ENCODE data around the gene TENM4. TPM values are rescaled to one million over a fixed set of nuclear protein-coding genes. Genes with fewer than 3 reads are reported as not detected.

The TENM4 gene
- polyA plus RNA-seq, 1 of the 3 experiments (the other 2 are of a cell fraction) = 16.7 TPM

GRCh38 chr11:79438631-79439409 lies 2.0 kb downstream of the TENM4 start:
- H3K4me3 ChIP-seq (ENCODE audit: low read depth in 2 of 2, low read length in 1 of 2) = peak overlapping the region; percentile 91 to 92
- TF ChIP-seq ELF1 (IDR thresholded peaks at IDR 0.05) (peak; percentile 60; the same call in 1 of the 2 replicates), RXRA (IDR thresholded peaks at IDR 0.05; ENCODE audit: borderline replicate concordance, low read depth) (no peak)
- H3K4me1 ChIP-seq (ENCODE audit: control insufficient read depth in 1 of 2, insufficient read depth in 2 of 2, low read depth in 1 of 2, low read length in 1 of 2) = peaks cover 9 to 22% of the 10 kb centered on the region in 2 experiments; a peak in 2 of 4 replicates
- no peaks in the 10 kb centered on the region for H3K27me3 ChIP-seq (ENCODE audit: insufficient read depth)
- no peaks in the 10 kb centered on the region for H3K9me2 ChIP-seq
- H3K4me2 ChIP-seq = peak overlapping the region; percentile 99
- DNase-seq = peak; percentile 65
- H4K20me1 ChIP-seq (ENCODE audit: insufficient read depth) = no peaks in the 10 kb centered on the region; the same call in 1 of the 2 replicates
- H3K9me3 ChIP-seq = no peaks in the 10 kb centered on the region
- H3K36me3 ChIP-seq (replicated peaks in 1 of 2; ENCODE audit: control insufficient read depth in 1 of 2, insufficient read depth in 2 of 2, low read length in 1 of 2) = no peaks in the 10 kb centered on the region
- H3K9ac ChIP-seq = peak overlapping the region; percentile 86
- peak overlapping the region; percentile 75 for H2AFZ ChIP-seq (ENCODE audit: low read depth)
- H3K27ac ChIP-seq (ENCODE audit: low read depth in 2 of 2, low read length in 1 of 2) = peak overlapping the region; percentile 1 to 91; a peak in 3 of 4 replicates
- POLR2A ChIA-PET = no interaction called here
- CTCF ChIA-PET = interaction anchor here (0.7 to 3.8 kb wide), 16 partner anchors 10 to 793 kb away, joined by 3 to 21 read pairs (median 4); no protein-coding TSS in a partner anchor
- 3% methylated on average over 24 of the region's 41 CpGs for WGBS (ENCODE audit: low lambda C conversion rate)
- peaks cover 67% of the 10 kb centered on the region for H3K79me2 ChIP-seq (ENCODE audit: insufficient read depth)
- H3F3A ChIP-seq (replicated peaks; ENCODE audit: insufficient read depth) = peaks cover 16% of the 10 kb centered on the region

DNA sequence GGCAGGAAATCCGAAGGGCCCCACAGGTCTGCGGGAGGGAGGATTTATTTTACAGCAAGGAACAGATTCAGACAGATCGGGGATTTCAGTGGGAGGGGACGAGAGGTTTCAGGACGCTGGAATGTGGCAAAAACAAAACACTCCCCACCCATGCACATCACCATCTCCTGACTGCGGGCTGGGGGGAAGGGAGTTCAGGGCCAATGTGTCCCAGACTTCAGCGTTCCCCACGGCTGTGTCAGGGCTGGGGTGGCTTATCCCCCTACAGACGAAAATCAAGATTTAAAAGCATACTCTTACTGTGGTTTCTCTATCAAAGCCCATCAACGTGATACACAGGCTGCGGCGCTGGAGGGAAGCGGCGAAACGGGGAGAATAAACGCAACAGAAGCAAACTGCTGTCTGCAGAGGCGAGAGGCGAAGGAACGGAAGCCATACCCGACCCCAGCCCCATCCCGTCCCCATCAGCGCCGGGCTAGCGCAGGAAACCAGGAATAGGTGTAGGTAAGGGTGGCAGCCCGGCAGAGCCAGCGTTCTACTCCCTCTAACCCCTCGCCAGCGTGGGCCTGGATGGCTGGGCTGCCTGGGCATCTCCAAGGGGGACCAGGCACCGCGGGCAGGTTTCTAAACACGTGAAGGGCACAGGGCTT lies 2.7 kb downstream of the TENM4 start:
- Histone ChIP-seq H3K9me2 (no peaks in the 10 kb centered on the region), H3K4me3 (ENCODE audit: low read depth in 2 of 2, low read length in 1 of 2) (peak overlapping the region; percentile 91 to 92), H3K36me3 (replicated peaks in 1 of 2; ENCODE audit: control insufficient read depth in 1 of 2, insufficient read depth in 2 of 2, low read length in 1 of 2) (no peaks in the 10 kb centered on the region), H3K4me1 (ENCODE audit: control insufficient read depth in 1 of 2, insufficient read depth in 2 of 2, low read depth in 1 of 2, low read length in 1 of 2) (peaks cover 9 to 22% of the 10 kb centered on the region in 2 experiments; a peak in 2 of 4 replicates), H3F3A (replicated peaks; ENCODE audit: insufficient read depth) (peaks cover 16% of the 10 kb centered on the region), H3K9ac (peak overlapping the region; percentile 86), H4K20me1 (ENCODE audit: insufficient read depth) (no peaks in the 10 kb centered on the region; the same call in 1 of the 2 replicates), H3K79me2 (ENCODE audit: insufficient read depth) (peaks cover 74% of the 10 kb centered on the region), H3K27me3 (ENCODE audit: insufficient read depth) (no peaks in the 10 kb centered on the region), H3K9me3 (no peaks in the 10 kb centered on the region), H3K4me2 (peak overlapping the region; percentile 99), H3K27ac (ENCODE audit: low read depth in 2 of 2, low read length in 1 of 2) (peak overlapping the region; percentile 64 to 91), H2AFZ (ENCODE audit: low read depth) (peak overlapping the region; percentile 75)
- 5% methylated on average over 24 of the region's 31 CpGs for WGBS (ENCODE audit: low lambda C conversion rate)
- ChIA-PET POLR2A (interaction anchor here (1.1 kb wide), 1 partner anchor 37 kb away, joined by 3 read pairs; no protein-coding TSS in a partner anchor), CTCF (interaction anchor here (1.1 to 3.8 kb wide), 5 partner anchors 9 to 792 kb away, joined by 3 to 21 read pairs (median 5); no protein-coding TSS in a partner anchor)
- peak; percentile 67 for DNase-seq
- TF ChIP-seq NRF1 (IDR thresholded peaks at IDR 0.05; ENCODE audit: low read depth, low read length) (no peak), MAX (IDR thresholded peaks at IDR 0.05; ENCODE audit: low read depth) (0 out of 2 replicates have a peak, but pooled peaks have one; percentile 13)

GRCh38 chr11:79437278-79437980 lies 3.4 kb downstream of the TENM4 start:
- Histone ChIP-seq H3F3A (replicated peaks; ENCODE audit: insufficient read depth) (peaks cover 16% of the 10 kb centered on the region), H3K27ac (ENCODE audit: low read depth in 2 of 2, low read length in 1 of 2) (peak overlapping the region; percentile 64 to 91), H3K9me3 (no peaks in the 10 kb centered on the region), H3K4me3 (ENCODE audit: low read depth in 2 of 2, low read length in 1 of 2) (peak overlapping the region; percentile 91 to 92), H3K4me2 (peak overlapping the region; percentile 99), H3K4me1 (ENCODE audit: control insufficient read depth in 1 of 2, insufficient read depth in 2 of 2, low read depth in 1 of 2, low read length in 1 of 2) (peaks cover 9 to 22% of the 10 kb centered on the region in 2 experiments; a peak in 2 of 4 replicates), H4K20me1 (ENCODE audit: insufficient read depth) (no peaks in the 10 kb centered on the region; the same call in 1 of the 2 replicates), H3K36me3 (replicated peaks in 1 of 2; ENCODE audit: control insufficient read depth in 1 of 2, insufficient read depth in 2 of 2, low read length in 1 of 2) (no peaks in the 10 kb centered on the region), H3K27me3 (ENCODE audit: insufficient read depth) (no peaks in the 10 kb centered on the region), H3K9ac (peak overlapping the region; percentile 86), H2AFZ (ENCODE audit: low read depth) (peak overlapping the region; percentile 75), H3K79me2 (ENCODE audit: insufficient read depth) (peaks cover 81% of the 10 kb centered on the region), H3K9me2 (no peaks in the 10 kb centered on the region)
- TF ChIP-seq RXRA (IDR thresholded peaks at IDR 0.05; ENCODE audit: borderline replicate concordance, low read depth) = 0 out of 2 replicates have a peak, but pooled peaks have one; percentile 25
- TF ChIP-seq GATA2 (CRISPR knock-in tag; IDR thresholded peaks at IDR 0.05) = no peak
- TF ChIP-seq TAF1 (IDR thresholded peaks at IDR 0.05; ENCODE audit: borderline replicate concordance, low read depth, low read length) = 0 out of 2 replicates have a peak, but pooled peaks have one; percentile 49
- no peak for TF ChIP-seq JUND (IDR thresholded peaks at IDR 0.05)
- TF ChIP-seq EP300 (IDR thresholded peaks at IDR 0.05; ENCODE audit: borderline replicate concordance in 1 of 2, low read depth in 1 of 2, low read length in 1 of 2) = no peak
- no peak for TF ChIP-seq RFX5 (IDR thresholded peaks at IDR 0.05; ENCODE audit: low read length)
- TF ChIP-seq CHD2 (IDR thresholded peaks at IDR 0.05; ENCODE audit: low read length, partially characterized antibody) = peak; percentile 15
- no peak for TF ChIP-seq FOSL2 (IDR thresholded peaks at IDR 0.05; ENCODE audit: borderline replicate concordance, low read depth)
- no peak; the same call in 1 of the 2 replicates for TF ChIP-seq MAX (IDR thresholded peaks at IDR 0.05; ENCODE audit: low read depth)
- no peak for TF ChIP-seq FOXM1 (IDR thresholded peaks at IDR 0.05; ENCODE audit: low read depth)
- TF ChIP-seq RAD21 (IDR thresholded peaks at IDR 0.05; ENCODE audit: low read length) = peak; percentile 1; the same call in 1 of the 2 replicates
- no peak for TF ChIP-seq TEAD4 (IDR thresholded peaks at IDR 0.05; ENCODE audit: borderline replicate concordance, insufficient read depth)
- no peak for TF ChIP-seq RCOR1 (IDR thresholded peaks at IDR 0.05; ENCODE audit: low read length)
- TF ChIP-seq SIN3A (IDR thresholded peaks at IDR 0.05; ENCODE audit: borderline replicate concordance, low read depth, low read length) = peak; percentile 24; the same call in 1 of the 2 replicates
- no peak for TF ChIP-seq MEF2A (IDR thresholded peaks at IDR 0.05; ENCODE audit: borderline replicate concordance, low read depth)
- DNase-seq = peak; percentile 89
- ChIA-PET POLR2A (interaction anchor here (1.1 kb wide), 1 partner anchor 36 kb away, joined by 3 read pairs; no protein-coding TSS in a partner anchor), CTCF (interaction anchor here (1.2 to 2.3 kb wide), 2 partner anchors 37 to 56 kb away, joined by 4 to 8 read pairs; no protein-coding TSS in a partner anchor)
- 2% methylated on average over 13 of the region's 74 CpGs for WGBS (ENCODE audit: low lambda C conversion rate)

Data from SK-N-SH (cell line).